AML-193 (cell line): ENCODE results near the gene OXCT2.
"Not testable (repeated sequence)": the region's sequence is repeated elsewhere in the genome, so short reads cannot be mapped to it uniquely, and the experiment has no call there.

Experiments used
- DNase-seq, 2 experiments: peaks; one replicate each; lab custom pipeline; 2025; lab: John Stamatoyannopoulos, UW

OXCT2 gene

DNA sequence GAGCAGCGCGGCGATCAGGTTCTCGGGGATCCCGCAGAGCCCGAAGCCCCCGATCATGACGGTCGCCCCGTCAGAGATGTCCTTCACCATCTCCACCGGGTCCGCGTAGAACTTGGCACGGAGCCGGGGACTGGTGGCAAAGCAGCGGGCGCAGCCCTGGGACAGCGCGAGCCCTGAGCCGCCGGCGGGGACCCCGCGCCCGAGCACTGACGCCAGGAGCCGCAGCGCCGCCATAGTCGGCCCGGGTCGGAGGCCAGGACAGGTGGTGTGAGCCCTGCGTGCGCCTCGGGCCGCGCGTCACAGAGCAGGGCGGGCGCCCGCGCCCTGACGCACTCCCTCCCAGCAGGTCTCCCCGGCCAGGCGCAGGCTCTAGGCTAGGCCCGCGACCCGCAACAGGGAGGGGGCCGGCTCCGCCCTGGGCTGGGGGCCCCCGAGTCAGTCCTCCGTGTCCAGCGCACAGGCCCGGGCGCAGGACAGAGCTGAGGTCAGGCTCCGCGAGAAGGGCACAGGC, at the start of gene OXCT2:
OXCT2 (minus strand) TSS at position 327 of the 511 bp plus-strand sequence; CDS start at position 234, 93 bp downstream.
- DNase-seq: not testable (repeated sequence)

DNA sequence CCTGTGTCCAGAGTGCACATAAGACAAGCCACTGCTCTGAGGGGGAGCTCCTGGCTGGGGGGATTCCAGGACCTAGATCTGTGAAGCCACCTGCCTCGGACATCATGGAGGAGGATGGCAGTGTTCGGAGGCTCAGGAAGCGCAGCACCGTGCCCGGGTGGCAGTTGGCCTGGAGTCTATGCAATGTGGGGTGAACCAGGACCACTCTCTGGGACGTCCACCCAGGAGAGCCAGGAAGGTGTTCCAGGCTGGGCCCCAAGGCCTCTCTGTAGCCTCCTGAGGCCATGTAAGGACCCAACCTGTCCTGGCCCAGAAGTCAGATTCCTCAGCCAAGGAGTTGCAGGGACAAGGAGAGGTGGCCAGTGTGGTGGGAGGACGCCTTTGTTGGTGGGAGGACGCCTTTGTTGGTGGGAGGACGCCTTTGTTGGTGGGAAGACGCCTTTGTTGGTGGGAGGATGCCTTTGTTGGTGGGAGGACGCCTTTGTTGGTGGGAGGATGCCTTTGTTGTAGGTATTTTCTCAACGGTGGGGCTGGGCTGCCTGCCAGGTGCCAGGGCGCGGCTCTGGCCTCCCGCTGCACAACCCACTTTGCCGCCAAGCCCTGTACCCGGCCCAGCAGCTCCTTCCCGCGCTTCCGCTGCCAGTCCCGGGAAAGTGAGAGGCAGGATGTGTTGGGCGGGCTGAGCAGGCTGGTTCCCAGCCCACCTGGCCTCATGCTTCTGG, 48.1 kb upstream of the OXCT2 start:
- DNase-seq: no peak

DNA sequence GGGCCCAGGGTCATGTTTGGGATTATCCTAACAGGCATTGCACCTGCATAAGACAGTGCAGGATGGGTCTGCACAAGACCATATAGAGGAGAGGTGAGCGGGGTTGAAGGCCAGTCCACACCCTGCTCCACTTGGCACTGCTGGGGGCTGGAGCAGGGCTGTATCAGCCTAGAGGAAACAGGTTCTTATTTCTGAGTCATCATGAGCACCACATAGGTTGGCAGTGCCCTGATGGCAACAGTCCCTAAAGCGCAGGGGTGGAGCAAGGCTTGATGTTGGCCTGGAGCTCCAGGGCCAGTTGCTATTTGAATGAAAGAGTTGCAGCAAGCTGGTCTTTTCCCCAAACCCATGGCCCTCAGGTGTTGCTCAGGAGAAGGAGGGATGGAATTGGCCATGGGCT, 47.3 kb upstream of the OXCT2 start:
- no peak for DNase-seq

DNA sequence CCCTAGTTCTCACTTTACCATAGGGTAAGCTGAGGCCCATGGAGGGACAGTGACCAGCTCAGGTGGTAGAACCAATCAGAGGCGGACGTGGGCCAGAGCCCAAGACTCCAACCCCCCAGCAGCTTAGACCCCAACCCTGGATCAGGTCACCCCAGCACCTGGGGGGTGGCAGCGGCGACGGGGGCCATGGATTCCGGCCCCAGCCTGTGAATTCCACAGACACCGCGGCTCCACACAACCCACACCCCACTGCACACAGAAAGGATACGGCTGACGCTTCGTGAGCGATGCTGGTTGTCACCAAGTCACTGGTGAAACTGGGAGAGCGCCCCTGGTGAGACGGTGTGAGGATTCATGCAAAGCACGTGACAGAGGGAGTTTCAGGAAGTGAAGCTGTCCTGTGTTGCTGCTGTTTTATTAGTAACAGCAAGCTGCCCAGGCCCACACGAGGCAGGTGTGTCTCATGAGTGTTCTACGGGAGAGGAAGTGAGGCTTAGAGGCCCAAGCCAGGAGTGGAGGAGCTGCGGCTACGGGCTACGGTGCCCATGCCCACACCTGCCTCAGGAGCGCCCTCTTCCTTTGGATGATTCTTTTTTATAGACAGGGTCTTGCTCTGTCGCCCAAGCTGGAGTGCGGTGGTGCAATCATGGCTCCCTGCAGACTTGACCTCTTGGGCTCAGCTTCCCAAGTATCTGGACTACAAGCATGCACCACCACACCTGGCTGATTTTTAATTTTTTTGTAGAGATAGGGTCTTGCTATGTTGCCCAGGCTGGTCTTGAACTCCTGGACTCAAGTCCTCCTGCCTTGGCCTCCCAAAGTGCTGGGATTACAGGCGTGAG, 46.2 kb upstream of the OXCT2 start:
- peak; percentile 72 to 82 for DNase-seq

DNA sequence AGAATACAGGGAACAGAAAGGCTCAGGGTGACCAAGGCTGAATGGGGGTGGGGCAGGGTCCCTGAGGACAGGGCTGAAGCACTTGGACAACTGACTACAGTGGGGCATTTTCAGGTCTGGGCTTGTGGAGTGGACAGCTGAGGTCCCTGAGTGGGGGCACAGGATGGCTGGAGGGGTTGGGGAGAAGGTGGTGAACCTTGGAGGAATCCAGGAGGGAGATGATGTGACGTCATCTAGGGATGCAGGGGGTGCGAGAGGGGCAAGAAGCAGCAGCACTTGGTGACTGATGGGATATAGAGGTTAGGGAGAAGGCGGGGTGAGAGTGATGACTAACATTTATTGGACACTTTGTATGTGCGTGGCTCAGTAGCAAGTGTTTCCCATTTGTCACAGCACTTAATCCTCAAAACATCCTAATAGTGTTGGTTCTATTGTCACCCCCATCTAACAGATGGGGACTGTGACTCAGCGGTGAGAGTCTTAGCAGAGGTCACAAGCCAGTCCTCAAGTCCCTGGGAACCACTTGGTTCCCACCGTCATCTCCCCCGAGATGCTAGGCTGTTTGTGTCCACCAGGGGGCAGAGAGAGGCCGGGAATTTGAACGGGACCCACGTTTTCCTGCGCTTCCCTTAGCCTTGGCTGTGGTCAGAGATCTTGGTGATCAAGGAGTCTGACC, 45.4 kb upstream of the OXCT2 start:
- DNase-seq: peak; percentile 51 to 64

DNA sequence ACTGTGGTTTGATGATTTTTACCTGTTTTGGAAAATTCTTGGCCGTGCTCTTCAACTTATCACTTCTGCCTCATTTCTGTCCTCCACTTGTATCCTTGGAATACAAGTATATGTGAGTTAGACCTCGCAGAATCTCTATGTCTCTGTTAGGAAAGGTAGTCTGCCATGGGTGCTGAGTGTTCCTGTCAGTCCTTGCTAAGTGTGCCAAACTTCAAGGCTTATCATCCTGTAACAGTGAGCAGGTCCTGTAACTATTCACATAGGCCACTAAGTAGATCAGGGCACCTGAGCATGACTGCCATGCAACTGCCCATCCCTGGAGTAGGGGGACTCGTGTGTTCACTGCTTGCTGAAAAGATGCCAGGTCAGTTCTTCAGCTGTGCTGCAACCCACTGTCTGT, 41.8 kb upstream of the OXCT2 start:
- no peak for DNase-seq

DNA sequence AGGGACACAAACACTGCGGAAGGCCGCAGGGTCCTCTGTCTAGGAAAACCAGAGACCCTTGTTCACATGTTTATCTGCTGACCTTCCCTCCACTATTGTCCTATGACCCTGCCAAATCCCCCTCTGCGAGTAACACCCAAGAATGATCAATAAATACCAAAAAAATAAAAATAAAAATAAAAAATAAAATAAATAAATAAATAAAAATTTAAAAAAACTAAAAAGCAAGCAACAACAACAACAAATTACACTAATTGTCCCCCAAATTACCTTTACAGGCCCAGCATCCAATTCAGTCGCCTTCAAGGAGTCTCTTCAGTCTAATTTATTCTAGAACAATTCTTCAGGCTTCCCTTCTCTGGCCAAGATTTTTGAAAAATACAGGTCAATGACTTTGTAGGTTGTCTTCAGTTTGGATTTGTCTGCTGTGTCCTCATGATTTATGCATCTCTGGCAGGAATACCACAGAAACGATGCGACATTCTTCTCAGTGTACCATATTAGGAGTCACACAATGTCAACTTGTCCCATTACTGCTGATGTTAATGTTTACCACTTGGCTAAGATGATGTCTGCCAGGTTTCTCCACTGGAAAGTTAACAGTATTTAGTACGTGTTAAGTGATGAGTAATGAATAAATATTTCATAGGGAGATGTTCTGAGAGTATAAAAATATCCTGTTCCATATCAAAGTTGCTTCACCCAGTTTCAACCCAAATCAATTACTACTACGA, 37.8 kb upstream of the OXCT2 start:
- no peak for DNase-seq

DNA sequence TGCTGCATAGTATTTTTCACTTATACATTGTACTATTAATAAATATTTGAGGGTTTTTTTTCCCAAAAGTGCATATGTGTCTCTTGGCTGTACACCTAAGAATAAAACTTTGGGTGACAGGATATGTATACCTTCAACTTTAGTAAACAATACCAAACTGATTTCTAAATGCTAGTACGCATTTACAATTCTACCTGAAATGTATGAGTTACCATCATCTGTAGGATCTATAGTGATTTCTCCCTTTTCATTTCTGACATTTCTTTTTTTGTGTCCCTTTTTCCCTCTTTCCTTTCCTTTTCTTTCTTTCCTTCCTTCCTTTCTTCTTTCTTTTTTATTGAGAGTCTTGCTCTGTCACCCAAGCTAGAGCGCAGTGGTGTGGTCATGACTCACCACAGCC, 34.2 kb upstream of the OXCT2 start:
- no peak for DNase-seq

DNA sequence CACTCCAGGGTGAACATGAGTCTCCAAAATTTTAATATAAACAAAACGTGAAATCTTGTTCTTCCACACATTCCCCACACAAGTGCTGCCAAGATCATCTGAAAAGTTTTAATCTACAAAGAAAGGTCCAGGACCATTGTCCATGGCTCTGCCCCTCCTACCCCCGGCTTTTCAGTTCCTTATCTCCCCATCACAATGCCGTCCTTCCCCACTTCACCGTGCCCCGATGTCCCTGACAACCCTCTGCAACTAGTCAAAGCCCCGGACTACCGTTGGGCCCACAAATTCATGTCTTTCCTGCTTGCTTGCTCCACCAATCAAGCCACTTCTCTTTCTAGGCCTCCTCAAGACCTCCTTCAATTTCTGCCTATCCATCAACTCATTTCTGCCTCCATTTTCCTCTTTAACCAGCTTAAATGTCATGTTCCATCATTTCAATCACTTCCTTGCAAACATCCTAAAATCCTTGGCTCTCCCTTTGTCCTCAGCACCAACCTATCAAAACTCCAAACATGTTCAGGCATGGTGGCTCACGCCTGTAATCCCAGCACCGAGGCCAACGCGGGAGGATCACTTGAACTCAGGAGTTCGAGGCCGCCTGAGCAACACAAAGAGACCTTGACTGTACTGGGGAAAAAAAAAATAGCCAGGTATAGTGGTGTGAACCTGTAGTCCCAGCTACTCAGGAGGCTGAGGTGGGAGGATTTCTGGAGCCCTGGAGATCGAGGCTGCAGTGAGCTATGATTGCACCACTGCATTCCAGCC, 31.5 kb upstream of the OXCT2 start:
- no peak for DNase-seq

DNA sequence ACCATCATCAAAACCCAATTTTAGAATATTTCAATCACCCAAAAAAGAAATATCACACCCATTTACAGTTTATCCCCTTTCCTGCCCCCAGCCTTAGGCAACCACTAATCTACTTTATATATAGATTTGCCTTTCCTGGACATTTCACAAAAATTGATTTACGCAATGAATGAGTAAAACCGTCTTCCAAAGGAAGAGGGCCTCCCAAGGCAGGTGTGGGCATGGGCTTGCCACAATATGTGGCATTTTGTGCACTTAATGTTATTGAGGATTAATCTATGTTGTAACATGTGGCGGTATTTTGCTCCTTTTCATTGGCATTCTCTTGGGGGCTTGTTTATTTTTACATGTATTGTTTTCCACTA, 29.3 kb upstream of the OXCT2 start:
- peak in 1 of 2 experiments; percentile 16 for DNase-seq

DNA sequence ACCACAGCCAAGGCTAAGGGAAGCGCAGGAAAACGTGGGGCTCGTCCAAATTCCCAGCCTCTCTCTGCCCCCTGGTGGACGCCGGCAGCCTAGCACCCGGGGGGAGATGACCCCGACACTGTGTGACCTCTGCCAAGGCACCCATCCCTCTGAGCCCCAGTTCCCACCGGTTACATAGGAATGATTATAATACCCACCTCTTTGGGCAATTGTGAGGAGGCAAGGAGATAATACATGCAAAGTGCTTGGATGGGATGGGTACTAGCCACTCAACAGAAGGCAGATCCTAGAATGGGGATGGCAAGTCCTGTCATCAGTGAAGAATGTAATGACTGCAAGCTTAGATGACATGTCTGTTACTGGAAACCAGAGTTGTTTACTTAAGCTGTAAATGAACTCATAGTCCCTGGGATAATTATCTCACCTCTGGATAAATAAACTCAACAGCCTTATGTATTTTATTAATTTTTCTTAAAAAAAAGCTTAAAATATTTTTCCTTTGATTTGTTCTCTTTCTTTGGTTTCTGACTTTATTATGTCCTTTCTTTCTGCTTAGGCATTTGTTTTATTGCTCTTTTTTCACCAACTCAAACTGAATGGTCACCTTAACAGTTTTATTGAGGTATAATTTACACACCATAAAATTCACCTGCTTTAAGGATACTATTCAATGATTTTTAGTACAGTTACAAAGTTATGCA, 28.8 kb upstream of the OXCT2 start:
- peak; percentile 46 to 58 for DNase-seq

DNA sequence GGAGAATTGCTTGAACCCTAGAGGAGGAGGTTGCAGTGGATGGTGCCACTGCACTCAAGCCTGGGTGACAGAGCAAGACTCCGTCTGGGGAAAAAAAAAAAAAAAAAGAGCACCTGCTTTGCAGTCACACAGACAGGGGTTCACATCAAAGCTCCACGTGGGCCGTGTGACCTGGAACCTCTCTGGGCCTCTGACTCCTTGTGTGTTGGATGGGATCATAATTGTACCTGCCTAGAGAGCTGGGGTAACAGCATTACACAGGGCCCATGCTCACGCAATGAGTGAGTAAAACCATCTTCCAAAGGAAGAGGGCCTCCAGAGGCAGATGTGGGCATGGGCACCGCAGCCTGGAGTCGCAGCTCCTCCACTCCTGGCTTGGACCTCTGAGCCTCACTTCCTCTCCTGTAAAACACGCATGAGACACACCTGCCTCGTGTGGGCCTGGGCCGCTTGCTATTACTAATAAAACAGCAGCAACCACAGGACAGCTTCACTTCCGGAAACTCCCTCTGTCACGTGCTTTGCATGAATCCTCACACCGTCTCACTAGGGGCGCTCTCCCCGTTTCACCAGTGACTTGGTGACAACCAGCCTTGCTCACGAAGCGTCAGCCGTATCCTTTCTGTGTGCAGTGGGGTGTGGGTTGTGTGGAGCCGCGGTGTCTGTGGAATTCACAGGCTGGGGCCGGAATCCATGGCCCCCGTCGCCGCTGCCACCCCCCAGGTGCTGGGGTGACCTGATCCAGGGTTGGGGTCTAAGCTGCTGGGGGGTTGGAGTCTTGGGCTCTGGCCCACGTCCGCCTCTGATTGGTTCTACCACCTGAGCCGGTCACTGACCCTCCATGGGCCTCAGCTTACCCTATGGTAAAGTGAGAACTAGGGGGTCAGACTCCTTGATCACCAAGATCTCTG, 28.0 kb upstream of the OXCT2 start:
- DNase-seq: peak; percentile 88 to 91

DNA sequence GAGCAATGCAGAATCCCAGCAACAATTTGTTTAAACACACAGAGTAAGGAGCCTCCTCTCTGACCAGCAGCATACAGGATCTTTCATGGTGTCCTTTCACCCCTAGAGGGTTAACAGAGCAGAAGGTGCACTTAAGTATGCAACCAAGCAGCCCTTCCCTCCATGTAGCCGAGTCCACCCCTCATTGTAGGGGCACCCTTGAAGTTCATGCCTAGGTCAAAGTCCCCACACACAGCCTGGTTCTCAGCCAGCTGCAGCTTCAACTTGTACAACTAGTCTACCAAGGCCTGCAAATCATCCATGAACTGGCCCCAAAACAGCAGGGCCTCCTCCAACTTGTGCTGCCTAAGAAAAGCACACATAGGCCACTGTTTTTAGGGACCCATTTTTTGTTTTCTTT, 24.5 kb upstream of the OXCT2 start:
- DNase-seq: no peak

DNA sequence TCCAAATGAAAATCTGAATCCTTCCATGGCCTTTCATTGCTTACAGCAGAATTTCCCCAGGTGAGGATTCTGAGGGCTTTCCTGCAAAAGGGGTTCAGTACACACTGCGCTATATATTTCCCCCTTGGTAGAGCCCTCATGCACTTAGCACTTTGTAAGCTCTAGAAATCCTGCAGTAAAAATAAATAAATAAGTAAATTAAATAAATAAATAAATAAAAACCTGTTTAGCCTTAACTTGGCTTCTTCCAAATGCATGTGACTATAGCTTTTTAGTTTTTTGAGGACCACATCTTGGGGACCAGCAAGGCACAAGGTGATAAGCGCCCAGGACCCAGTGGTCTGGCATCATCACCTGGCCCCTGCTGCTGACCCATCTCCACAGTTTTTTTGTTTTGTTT, 20.7 kb upstream of the OXCT2 start:
- no peak for DNase-seq

DNA sequence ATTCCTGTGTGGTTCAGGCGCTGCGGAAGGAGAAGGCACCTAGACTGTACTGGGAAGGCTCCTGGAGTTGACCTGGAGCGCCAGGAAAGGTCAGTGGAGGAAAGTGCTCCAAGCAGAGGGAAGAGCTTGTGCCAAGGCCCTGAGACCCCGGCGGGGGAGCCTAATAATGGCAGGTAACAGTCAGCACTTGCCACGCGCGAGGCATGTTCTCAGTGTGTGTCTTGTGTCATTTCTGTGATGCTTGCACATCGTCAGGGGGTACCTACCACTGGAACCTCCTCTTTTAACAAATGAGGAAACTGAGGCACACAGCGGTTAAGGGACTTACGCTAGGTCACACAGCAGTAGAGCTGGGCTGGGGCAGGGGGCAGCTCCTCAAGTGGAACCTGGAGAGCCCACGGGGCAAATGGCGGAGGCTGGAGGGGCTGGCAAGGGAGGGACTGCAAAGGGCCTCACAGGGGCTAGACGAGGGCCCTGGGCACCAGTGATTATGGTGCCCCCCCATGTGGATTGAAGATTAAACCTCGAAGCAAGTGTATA, 18.5 kb upstream of the OXCT2 start:
- no peak for DNase-seq

DNA sequence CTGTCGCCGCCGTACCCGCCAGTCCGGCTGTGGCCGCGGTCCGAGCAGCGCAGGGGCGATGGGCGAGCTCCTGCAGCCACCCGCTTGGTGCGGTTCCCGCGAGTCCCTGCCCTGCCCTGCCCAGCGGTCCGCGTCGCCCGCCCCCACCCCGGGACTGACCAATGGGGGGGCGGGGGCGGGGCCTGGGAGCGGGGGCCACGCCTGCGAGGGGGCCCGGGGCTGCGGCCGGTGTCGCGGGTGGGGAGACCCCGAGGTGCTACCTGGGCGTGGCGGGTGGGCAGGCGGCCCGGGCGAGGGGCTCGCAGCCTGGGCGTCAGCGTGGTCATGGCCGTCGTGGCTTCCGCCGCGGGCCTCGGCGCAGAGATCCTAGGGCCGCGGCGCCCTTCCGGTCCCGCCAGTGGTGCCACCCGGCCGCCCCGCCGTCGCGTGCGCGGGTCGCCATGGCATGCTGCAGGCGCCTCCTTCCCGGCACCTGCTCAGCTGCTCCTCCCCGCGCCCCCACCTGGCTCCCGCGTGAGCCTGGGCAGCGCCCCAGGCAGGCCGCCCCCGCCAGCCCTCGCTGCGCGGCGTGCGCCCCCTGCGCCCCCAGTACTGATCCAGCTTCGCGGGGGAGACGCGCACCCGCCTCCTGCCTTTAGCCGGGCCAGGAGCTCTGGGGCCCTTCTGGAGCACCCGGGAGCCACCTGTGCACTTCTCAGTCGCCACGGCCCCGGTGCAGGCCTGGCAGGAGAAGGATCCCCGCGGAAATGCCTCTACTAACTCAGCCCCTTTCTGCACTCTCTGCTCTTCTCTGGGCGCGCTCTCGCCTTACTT, 17.8 kb upstream of the OXCT2 start, which contains the start of gene BMP8B:
BMP8B (minus strand) TSS at position 108 of the 813 bp plus-strand sequence. CDS start 380 bp downstream, outside the sequence.
- DNase-seq: peak; percentile 23 to 38

DNA sequence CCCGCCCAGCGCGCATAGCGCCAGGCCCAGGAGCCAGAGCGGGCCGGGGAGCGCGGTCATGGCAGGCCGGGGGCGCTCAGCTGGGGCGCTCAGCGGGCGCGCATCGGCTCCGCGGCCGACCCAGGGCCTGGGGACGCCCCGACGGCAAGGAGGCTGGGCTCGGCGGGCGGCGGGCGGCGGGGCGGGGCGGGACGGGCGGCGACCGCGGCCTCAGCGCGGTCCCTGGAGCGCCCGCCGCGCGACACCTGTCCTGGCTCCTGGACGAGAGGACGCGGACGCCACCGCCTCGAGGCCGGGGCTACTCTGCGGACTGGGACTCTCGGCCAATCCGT, 17.2 kb upstream of the OXCT2 start:
- DNase-seq: no peak

DNA sequence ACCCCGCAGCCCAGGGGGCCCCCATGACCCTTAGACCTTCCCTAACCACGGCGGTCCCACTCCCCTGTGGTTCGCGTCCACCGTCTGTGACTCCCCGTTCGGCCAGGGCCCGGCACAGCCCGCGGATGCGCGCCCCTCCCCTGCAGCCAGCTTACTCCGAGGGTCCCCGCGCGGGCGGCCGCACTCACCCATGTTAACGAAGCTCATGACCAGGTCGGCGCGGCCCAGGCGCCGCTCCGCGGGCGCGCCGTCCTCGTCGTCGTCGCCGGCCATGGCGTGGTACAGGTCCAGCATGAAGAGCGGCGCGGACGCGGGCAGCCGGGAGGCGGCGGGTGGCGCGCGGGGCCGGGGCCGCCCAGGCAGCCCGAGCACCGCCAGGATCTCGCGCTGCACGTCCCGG, 16.8 kb upstream of the OXCT2 start:
- not testable (repeated sequence) for DNase-seq
